GM12878 (cell line): Measurements from ENCODE around the gene GRM1. TPM values are rescaled to one million over a fixed set of nuclear protein-coding genes. Genes with fewer than 3 reads are reported as not detected.
A peak's percentile ranks its signal among the peaks of the same experiment; 100 is the strongest.

Source experiments
- ATAC-seq: fragments of 200-7000 bp; cut with Tn5 transposase; 3 replicates; pipeline ENCODE4 v1.9.1; 2020; ENCODE audit warnings: mild to moderate bottlenecking, moderate library complexity
- BruUV-seq: library from RNA; stranded (reverse); fragments of 400-500 nt; replicated peaks from 2 replicates; lab custom pipeline; 2021; lab: Mats Ljungman, UMichigan
- CTCF ChIA-PET: fragments of 300-600 bp; sonication (Branson Sonifier 250); formaldehyde crosslinking; extraction: SDS; loops from one replicate; lab custom pipeline; 2021; ENCODE audit warnings: inconsistent platforms; lab: Yijun Ruan, JAX
- POLR2A ChIA-PET: fragments of 350-600 bp; formaldehyde crosslinking; extraction: SDS; loops from one replicate; lab custom pipeline; 2021; ENCODE audit warnings: inconsistent platforms; lab: Charles Lee
- RAD21 ChIA-PET: fragments of 300-600 bp; sonication (Branson Sonifier 250); formaldehyde crosslinking; loops from one replicate; lab custom pipeline; 2023; ENCODE audit warnings: antibody characterized with exemption; ENCODE audit not compliant: unreplicated experiment; lab: Charles Lee
- SMC1A ChIA-PET: fragments of 300-600 bp; sonication (Branson Sonifier 250); formaldehyde crosslinking; loops from one replicate; lab custom pipeline; 2023; ENCODE audit not compliant: unreplicated experiment, uncharacterized antibody; lab: Charles Lee
- DNase-seq: peaks from one replicate; pipeline ENCODE4 v3.0.0-alpha.2; 2011; ENCODE audit warnings: low read depth, low spot score
- FAIRE-seq: peaks from 3 replicates; lab custom pipeline; 2011; peaks lifted over from hg19 to GRCh38; lab: Jason Lieb, UNC
- H2AFZ ChIP-seq: 2 replicates; pipeline ENCODE4 v1.6.0; 2011; ENCODE audit warnings: low read depth, low read length, control low read depth; ENCODE audit not compliant: control insufficient read depth
- H3K27ac ChIP-seq: 2 replicates; pipeline ENCODE4 v1.5.1; 2011; ENCODE audit warnings: control low read depth; ENCODE audit not compliant: control insufficient read depth, insufficient read depth
- H3K27me3 ChIP-seq, 2 experiments: replicated peaks in 1 of 2; 2 replicates each; pipeline versions ENCODE4 v1.6.0 to v1.6.1; 2011; ENCODE audit warnings: low read length in 1 of 2; ENCODE audit not compliant: control insufficient read depth in 2 of 2, insufficient read depth in 2 of 2
- H3K36me3 ChIP-seq, 2 experiments: 2 replicates each; pipeline ENCODE4 v1.5.1; 2011; ENCODE audit warnings: low read length in 1 of 2; ENCODE audit not compliant: control insufficient read depth in 2 of 2, insufficient read depth in 2 of 2
- H3K4me1 ChIP-seq: 2 replicates; pipeline ENCODE4 v1.6.1; 2011; ENCODE audit warnings: mild to moderate bottlenecking, low read length, moderate library complexity, mixed read lengths; ENCODE audit not compliant: control insufficient read depth, insufficient read depth
- H3K4me2 ChIP-seq: 2 replicates; pipeline ENCODE4 v1.6.0; 2011; ENCODE audit warnings: control low read depth; ENCODE audit not compliant: control insufficient read depth, insufficient read depth
- H3K4me3 ChIP-seq: fragments of 200-600 bp; sonication (generic); 2 replicates; pipeline ENCODE4 v1.5.1; 2016
- H3K79me2 ChIP-seq: 2 replicates; pipeline ENCODE4 v1.6.0; 2011; ENCODE audit warnings: low read length; ENCODE audit not compliant: control insufficient read depth, insufficient read depth
- H3K9ac ChIP-seq: 2 replicates; pipeline ENCODE4 v1.8.0; 2011; ENCODE audit warnings: low read length, control low read depth, mixed read lengths; ENCODE audit not compliant: control insufficient read depth, insufficient read depth
- H3K9me3 ChIP-seq: replicated peaks from 3 replicates; pipeline ENCODE4 v1.5.1; 2011; ENCODE audit warnings: mild to moderate bottlenecking, low read length; ENCODE audit not compliant: control insufficient read depth, insufficient read depth
- H4K20me1 ChIP-seq: 2 replicates; pipeline ENCODE4 v1.6.0; 2011; ENCODE audit not compliant: control insufficient read depth, insufficient read depth
- KDM1A ChIP-seq: fragments of 200-600 bp; sonication (generic); IDR thresholded peaks from 2 replicates; pipeline ENCODE4 v1.6.1; 2016; ENCODE audit warnings: borderline replicate concordance
- RUNX3 ChIP-seq: IDR thresholded peaks from 2 replicates; pipeline ENCODE4 v1.6.1; 2012; ENCODE audit warnings: low read length, inconsistent platforms
- SPI1 ChIP-seq: IDR thresholded peaks from 2 replicates; pipeline ENCODE4 v1.6.1; 2011; ENCODE audit warnings: low read depth, mild to moderate bottlenecking, low read length, moderate library complexity, borderline replicate concordance; ENCODE audit not compliant: insufficient read depth
- SUPT20H ChIP-seq: IDR thresholded peaks from 2 replicates; pipeline ENCODE4 v1.6.1; 2011; ENCODE audit warnings: low read depth, mild to moderate bottlenecking, low read length, moderate library complexity, borderline replicate concordance; ENCODE audit not compliant: control insufficient read depth
- TAF1 ChIP-seq: IDR thresholded peaks from 2 replicates; pipeline ENCODE4 v1.6.1; 2011; ENCODE audit warnings: mild to moderate bottlenecking, low read depth, low read length, borderline replicate concordance
- ZBED1 ChIP-seq: IDR thresholded peaks from 2 replicates; pipeline ENCODE4 v1.6.1; 2016; ENCODE audit warnings: borderline replicate concordance
- ZSCAN29 ChIP-seq: fragments of 450-650 bp; IDR thresholded peaks from 2 replicates; pipeline ENCODE4 v1.6.1; 2017; ENCODE audit warnings: mild to moderate bottlenecking, moderate library complexity
- in situ Hi-C: fragments of 300-500 bp; cut with MboI; formaldehyde crosslinking; loops from 9 replicates; pipeline ENCODE4 v1.14.3; 2018; ENCODE audit warnings: mixed read lengths
- intact Hi-C: fragments of 100-400 bp; cut with micrococcal nuclease; formaldehyde crosslinking; loops from one replicate; pipeline ENCODE4 v1.14.2; 2022; ENCODE audit not compliant: unreplicated experiment
- polyA plus RNA-seq, 11 experiments: library from polyadenylated mRNA; depleted of rRNA in 4 of 11; unstranded in 6 of 11; stranded (reverse) in 5 of 11; fragments of >200 nt; fragmentation: Nextera tagmentation in 4 of 11; fragmentation: Illumina TruSeq in 1 of 11; extraction: Ambion mirVana in 4 of 11; extraction: Trizol in 1 of 11; gene quantifications; 1 replicate in 1 of 11; 2 replicates in 10 of 11; pipeline versions ENCODE4 v1.2.1 to v1.2.3, GENCODE V29; 2011 to 2016; ENCODE audit warnings: inconsistent platforms in 2 of 11, missing spikeins in 2 of 11, low read depth in 1 of 11
- total RNA-seq, 4 experiments: library from RNA; depleted of rRNA in 3 of 4; stranded (reverse); fragments of >200 nt in 3 of 4; fragmentation: Illumina TruSeq in 1 of 4; extraction: Trizol in 1 of 4; gene quantifications; 2 replicates each; pipeline versions ENCODE4 v1.2.1 to v1.2.3, GENCODE V29; 2013 to 2021
- TF ChIP-seq, protein P1 (sequence below): fragments of 450-650 bp; formaldehyde crosslinking; IDR thresholded peaks from 2 replicates; pipeline ENCODE4 v1.5.0; 2022; ENCODE audit warnings: mild to moderate bottlenecking, missing genetic modification characterization

The GRM1 gene
- total and polyA plus RNA-seq, 10 of the 15 experiments (the other 5 are each of a cell fraction or from before 2014, with no cell fraction given) = 0.04 TPM; not detected in 9

- TF ChIP-seq SUPT20H (no peak), KDM1A (no peak), ZBED1 (no peak), RUNX3 (no peak)
These were observed 248.3 kb downstream of the GRM1 start (continued) for GRCh38 chr6:146277142-146277541.

DNA sequence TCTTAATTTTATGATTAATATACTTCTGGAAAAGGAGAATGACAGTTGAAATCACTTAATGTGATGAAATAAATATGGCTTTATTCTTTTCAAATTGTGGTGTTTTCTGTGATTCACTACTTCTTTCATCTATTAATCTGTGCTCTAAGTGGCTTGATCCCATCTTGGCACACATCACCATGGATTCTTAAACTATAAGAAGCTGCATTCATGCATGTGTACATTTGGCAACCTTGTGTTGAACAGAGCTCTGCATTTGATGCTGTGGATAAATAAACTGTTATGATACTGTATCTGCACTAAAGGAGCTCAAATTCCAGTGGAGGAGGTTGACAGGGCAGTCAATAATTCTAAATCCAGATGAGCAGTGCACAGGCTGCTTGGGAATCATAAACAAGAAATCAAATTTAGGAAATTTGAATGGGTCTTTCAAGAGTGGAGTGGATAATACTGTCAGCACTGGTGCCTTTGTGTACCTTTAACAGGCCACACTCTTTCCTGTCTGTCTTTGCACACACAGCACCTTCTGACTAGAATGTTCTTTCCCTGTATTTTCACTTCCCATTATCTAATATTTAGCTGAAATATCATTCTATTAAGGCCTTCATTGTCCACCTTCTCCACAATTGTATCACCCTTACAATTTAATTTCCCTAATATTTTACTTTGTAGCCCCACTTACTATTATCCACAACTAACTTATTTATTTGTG lies 252.9 kb downstream of the GRM1 start:
- H3K27me3 ChIP-seq = no peaks in the 10 kb centered on the region
- TF ChIP-seq, protein P1, sequence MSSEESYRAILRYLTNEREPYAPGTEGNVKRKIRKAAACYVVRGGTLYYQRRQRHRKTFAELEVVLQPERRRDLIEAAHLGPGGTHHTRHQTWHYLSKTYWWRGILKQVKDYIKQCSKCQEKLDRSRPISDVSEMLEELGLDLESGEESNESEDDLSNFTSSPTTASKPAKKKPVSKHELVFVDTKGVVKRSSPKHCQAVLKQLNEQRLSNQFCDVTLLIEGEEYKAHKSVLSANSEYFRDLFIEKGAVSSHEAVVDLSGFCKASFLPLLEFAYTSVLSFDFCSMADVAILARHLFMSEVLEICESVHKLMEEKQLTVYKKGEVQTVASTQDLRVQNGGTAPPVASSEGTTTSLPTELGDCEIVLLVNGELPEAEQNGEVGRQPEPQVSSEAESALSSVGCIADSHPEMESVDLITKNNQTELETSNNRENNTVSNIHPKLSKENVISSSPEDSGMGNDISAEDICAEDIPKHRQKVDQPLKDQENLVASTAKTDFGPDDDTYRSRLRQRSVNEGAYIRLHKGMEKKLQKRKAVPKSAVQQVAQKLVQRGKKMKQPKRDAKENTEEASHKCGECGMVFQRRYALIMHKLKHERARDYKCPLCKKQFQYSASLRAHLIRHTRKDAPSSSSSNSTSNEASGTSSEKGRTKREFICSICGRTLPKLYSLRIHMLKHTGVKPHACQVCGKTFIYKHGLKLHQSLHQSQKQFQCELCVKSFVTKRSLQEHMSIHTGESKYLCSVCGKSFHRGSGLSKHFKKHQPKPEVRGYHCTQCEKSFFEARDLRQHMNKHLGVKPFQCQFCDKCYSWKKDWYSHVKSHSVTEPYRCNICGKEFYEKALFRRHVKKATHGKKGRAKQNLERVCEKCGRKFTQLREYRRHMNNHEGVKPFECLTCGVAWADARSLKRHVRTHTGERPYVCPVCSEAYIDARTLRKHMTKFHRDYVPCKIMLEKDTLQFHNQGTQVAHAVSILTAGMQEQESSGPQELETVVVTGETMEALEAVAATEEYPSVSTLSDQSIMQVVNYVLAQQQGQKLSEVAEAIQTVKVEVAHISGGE = no peak
- TF ChIP-seq SPI1 (peak; percentile 53), ZSCAN29 (no peak), TAF1 (no peak)
- no peaks in the 10 kb centered on the region for H3K79me2 ChIP-seq
- DNase-seq (no peak), ATAC-seq (peak; percentile 64), FAIRE-seq (no peak)
- CTCF ChIA-PET = interaction anchor here (0.6 kb wide), 1 partner anchor 547 kb away, joined by 3 read pairs; no protein-coding TSS in a partner anchor
- in situ Hi-C loops = no loop called here
- no peak overlapping the region for H3K9ac ChIP-seq
- intact Hi-C loops = no loop called here
- no peaks in the 10 kb centered on the region for H3K36me3 ChIP-seq
- RAD21 ChIA-PET = no interaction called here
- no peak overlapping the region for H3K4me3 ChIP-seq
- no peaks in the 10 kb centered on the region for H4K20me1 ChIP-seq
- H3K9me3 ChIP-seq = no peaks in the 10 kb centered on the region
- H2AFZ ChIP-seq = no peak overlapping the region
- no peaks in the 10 kb centered on the region for H3K4me1 ChIP-seq
- no peak overlapping the region for H3K4me2 ChIP-seq
- SMC1A ChIA-PET = no interaction called here
- BruUV-seq = no TSS peak
- H3K27ac ChIP-seq = no peak overlapping the region
- POLR2A ChIA-PET = no interaction called here
